LoVo (cell line): ENCODE results near the gene EIF4B.

ENCODE experiments used
- DNase-seq: peaks from one replicate; pipeline ENCODE4 v3.0.0-alpha.2; 2016; ENCODE audit warnings: low spot score

The EIF4B gene

GRCh38 chr12:53047221-53048032 is 41.2 kb downstream of the EIF4B start:
- peak; percentile 84 for DNase-seq

- no peak for DNase-seq
These were observed 42.0 kb downstream of the EIF4B start for GRCh38 chr12:53048033-53048779.

- no peak for DNase-seq
These were observed 42.6 kb downstream of the EIF4B start for GRCh38 chr12:53048780-53049401.

- no peak for DNase-seq
These were observed 43.5 kb downstream of the EIF4B start, which contains the start of gene TNS2 for GRCh38 chr12:53049571-53050318. TNS2 (plus strand) TSS chr12:53050065; CDS start chr12:53050186, 121 bp downstream.

GRCh38 chr12:53050426-53051057 is 44.3 kb downstream of the EIF4B start:
- no peak for DNase-seq

GRCh38 chr12:53051058-53051880 is 45.0 kb downstream of the EIF4B start:
- no peak for DNase-seq

GRCh38 chr12:53051881-53052412 is 45.7 kb downstream of the EIF4B start:
- DNase-seq, result no peak

- DNase-seq, result no peak
These were observed 46.4 kb downstream of the EIF4B start for GRCh38 chr12:53052419-53053217.

- DNase-seq, result peak; percentile 86
These were observed 47.2 kb downstream of the EIF4B start for GRCh38 chr12:53053218-53054111.

GRCh38 chr12:53054112-53054878 is 48.0 kb downstream of the EIF4B start:
- peak; percentile 100 for DNase-seq

GRCh38 chr12:53055471-53056266 is 49.4 kb downstream of the EIF4B start:
- DNase-seq, result no peak

- no peak for DNase-seq
These were observed 50.0 kb downstream of the EIF4B start for GRCh38 chr12:53056296-53056695.

GRCh38 chr12:53056901-53057300 is 50.6 kb downstream of the EIF4B start:
- DNase-seq, result no peak

GRCh38 chr12:53057816-53058500 is 51.7 kb downstream of the EIF4B start:
- DNase-seq, result no peak

GRCh38 chr12:53058674-53059433 is 52.6 kb downstream of the EIF4B start:
- no peak for DNase-seq
